Measurements from ENCODE around the gene RELL2.

RELL2 gene

GRCh38 chr5:141590127-141590526 lies 46.7 kb upstream of the RELL2 start (continued):
- TF ChIP-seq, protein P1, sequence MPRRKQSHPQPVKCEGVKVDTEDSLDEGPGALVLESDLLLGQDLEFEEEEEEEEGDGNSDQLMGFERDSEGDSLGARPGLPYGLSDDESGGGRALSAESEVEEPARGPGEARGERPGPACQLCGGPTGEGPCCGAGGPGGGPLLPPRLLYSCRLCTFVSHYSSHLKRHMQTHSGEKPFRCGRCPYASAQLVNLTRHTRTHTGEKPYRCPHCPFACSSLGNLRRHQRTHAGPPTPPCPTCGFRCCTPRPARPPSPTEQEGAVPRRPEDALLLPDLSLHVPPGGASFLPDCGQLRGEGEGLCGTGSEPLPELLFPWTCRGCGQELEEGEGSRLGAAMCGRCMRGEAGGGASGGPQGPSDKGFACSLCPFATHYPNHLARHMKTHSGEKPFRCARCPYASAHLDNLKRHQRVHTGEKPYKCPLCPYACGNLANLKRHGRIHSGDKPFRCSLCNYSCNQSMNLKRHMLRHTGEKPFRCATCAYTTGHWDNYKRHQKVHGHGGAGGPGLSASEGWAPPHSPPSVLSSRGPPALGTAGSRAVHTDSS (tag by site-specific recombination; IDR thresholded peaks at IDR 0.05), result no peak
- no peak for TF ChIP-seq HOXA7 (CRISPR knock-in tag; IDR thresholded peaks at IDR 0.05; ENCODE audit: borderline replicate concordance)
- no peak for TF ChIP-seq ZBTB26 (tag by site-specific recombination; optimal IDR thresholded peaks at IDR 0.05)
- no peak for TF ChIP-seq REST (tag by site-specific recombination; IDR thresholded peaks at IDR 0.05)
- TF ChIP-seq ZNF155 (tag by site-specific recombination; IDR thresholded peaks at IDR 0.05), result no peak
- TF ChIP-seq ZNF239 (tag by site-specific recombination; IDR thresholded peaks at IDR 0.05), result no peak

DNA sequence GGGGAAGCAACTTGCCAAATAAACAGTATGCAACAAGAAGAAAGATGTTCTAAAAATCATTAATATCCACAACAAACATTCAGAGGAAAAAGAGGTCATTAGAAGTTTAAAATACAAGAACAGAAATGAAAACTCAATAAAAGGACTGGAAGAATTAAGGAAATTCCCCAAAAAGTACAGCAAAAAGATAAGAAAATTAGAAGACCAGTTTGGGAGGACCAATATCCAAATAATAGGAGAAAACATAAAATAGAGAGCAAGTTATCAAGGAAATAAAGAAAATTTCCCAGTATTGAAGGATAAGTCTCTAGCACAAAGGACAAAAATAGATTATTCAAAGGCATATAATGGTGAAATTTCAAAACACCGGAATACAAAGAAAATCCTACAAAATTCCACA lies 39.9 kb upstream of the RELL2 start:
- ChIA-PET POLR2A (interaction anchor here (2.1 kb wide), 1 partner anchor 40 kb away, joined by 7 read pairs; the partner anchor contains the start of gene RELL2), CTCF (interaction anchor here (0.6 to 3.1 kb wide), 5 partner anchors 12 to 199 kb away, joined by 3 to 28 read pairs (median 4); partner anchors contain the start of genes DIAPH1 and PCDHGB5)
- no peak for TF ChIP-seq SP2 (tag by site-specific recombination; IDR thresholded peaks at IDR 0.05)
- peak; percentile 94 for TF ChIP-seq ZNF133 (tag by site-specific recombination; IDR thresholded peaks at IDR 0.05)
- Histone ChIP-seq H3K4me1 (ENCODE audit: control insufficient read depth, insufficient read depth, low read length) (peaks cover 3% of the 10 kb centered on the region; the same call in 1 of the 2 replicates), H3K36me3 (ENCODE audit: control insufficient read depth in 2 of 2, insufficient read depth in 1 of 2, low read length in 2 of 2) (peaks cover 0 to 5% of the 10 kb centered on the region in 2 experiments; a peak in 1 of 3 replicates), H3K4me3 (ENCODE audit: low read depth, low read length) (no peak overlapping the region), H3K27ac (ENCODE audit: extremely low read depth, low read depth, low read length) (no peak overlapping the region), H3K9me3 (ENCODE audit: control insufficient read depth, insufficient read depth, low read depth, low read length) (no peaks in the 10 kb centered on the region)

- TF ChIP-seq MYNN (tag by site-specific recombination; IDR thresholded peaks at IDR 0.05; ENCODE audit: borderline replicate concordance) (no peak), SETDB1 (IDR thresholded peaks at IDR 0.05; ENCODE audit: insufficient read length, low read length) (peak; percentile 63), ZNF514 (tag by site-specific recombination; IDR thresholded peaks at IDR 0.05) (no peak), ZBTB11 (tag by site-specific recombination; conservative IDR thresholded peaks at IDR 0.05; ENCODE audit: low read depth) (no peak), SP3 (tag by site-specific recombination; IDR thresholded peaks at IDR 0.05) (no peak)
- Histone ChIP-seq H3K9me3 (ENCODE audit: control insufficient read depth, insufficient read depth, low read depth, low read length) (no peaks in the 10 kb centered on the region), H3K4me3 (ENCODE audit: low read depth, low read length) (no peak overlapping the region), H3K27ac (ENCODE audit: extremely low read depth, low read depth, low read length) (no peak overlapping the region), H3K36me3 (ENCODE audit: control insufficient read depth in 2 of 2, insufficient read depth in 1 of 2, low read length in 2 of 2) (peaks cover 0 to 5% of the 10 kb centered on the region in 2 experiments; a peak in 1 of 3 replicates), H3K4me1 (ENCODE audit: control insufficient read depth, insufficient read depth, low read length) (peaks cover 2% of the 10 kb centered on the region; the same call in 1 of the 2 replicates)
- ChIA-PET CTCF (interaction anchor here (0.6 to 3.1 kb wide), 5 partner anchors 12 to 94 kb away, joined by 3 to 28 read pairs (median 4); partner anchors contain the start of gene DIAPH1), POLR2A (interaction anchor here (1.1 to 2.1 kb wide), 2 partner anchors 22 to 40 kb away, joined by 4 to 7 read pairs; partner anchors contain the start of genes DIAPH1 and RELL2)
Measured at GRCh38 chr5:141597394-141597793, 39.4 kb upstream of the RELL2 start.

Data from HEK293 (cell line).